HUES6 (cell line): ENCODE results near the gene NEURL2.

Experiments
- H3K27ac ChIP-seq: 2 replicates; pipeline ENCODE4 v1.7.0; 2013; ENCODE audit warnings: low read depth, mild to moderate bottlenecking, low read length, inconsistent platforms
- H3K27me3 ChIP-seq: 2 replicates; pipeline ENCODE4 v1.6.1; 2013; ENCODE audit warnings: low read length; ENCODE audit not compliant: control insufficient read depth, insufficient read depth
- H3K36me3 ChIP-seq: 2 replicates; pipeline ENCODE4 v1.6.1; 2013; ENCODE audit warnings: low read length; ENCODE audit not compliant: control insufficient read depth, insufficient read depth
- H3K4me1 ChIP-seq: 2 replicates; pipeline ENCODE4 v1.6.1; 2013; ENCODE audit warnings: low read length; ENCODE audit not compliant: control insufficient read depth, insufficient read depth
- H3K4me3 ChIP-seq: 2 replicates; pipeline ENCODE4 v1.5.1; 2013; ENCODE audit warnings: low read depth, low read length
- H3K9ac ChIP-seq: one replicate; pipeline ENCODE4 v1.6.1; 2013; ENCODE audit warnings: mild to moderate bottlenecking, low read length
- H3K9me3 ChIP-seq: 2 replicates; pipeline ENCODE4 v1.6.1; 2013; ENCODE audit warnings: low read depth, low read length; ENCODE audit not compliant: control insufficient read depth, insufficient read depth

NEURL2 gene

GRCh38 chr20:45890985-45891983 is at the start of gene NEURL2, which contains the start of gene CTSA:
Gene NEURL2, minus strand, starts transcription at chr20:45891208. Its CDS starts 217 bp downstream, at chr20:45890991.
Gene CTSA, plus strand, starts transcription at chr20:45891335. Its CDS starts 234 bp downstream, at chr20:45891569.
- peak within 1 kb of the TSS; percentile 30; the same call in 1 of the 2 replicates for H3K27ac ChIP-seq
- H3K9ac ChIP-seq: peak within 1 kb of the TSS; percentile 75
- no peaks in the 10 kb centered on the region for H3K4me1 ChIP-seq
- no peaks in the 10 kb centered on the region for H3K27me3 ChIP-seq
- H3K36me3 ChIP-seq: peaks cover 41% of the 10 kb centered on the region
- no peaks in the 10 kb centered on the region for H3K9me3 ChIP-seq
- peak within 1 kb of the TSS; percentile 83 for H3K4me3 ChIP-seq

GRCh38 chr20:45940469-45940868 is 49.5 kb upstream of the NEURL2 start:
- no peak overlapping the region for H3K27ac ChIP-seq
- H3K4me1 ChIP-seq: peaks cover 22% of the 10 kb centered on the region
- peaks cover 74% of the 10 kb centered on the region for H3K36me3 ChIP-seq
- H3K27me3 ChIP-seq: no peaks in the 10 kb centered on the region
- no peaks in the 10 kb centered on the region for H3K9me3 ChIP-seq
- no peak overlapping the region for H3K4me3 ChIP-seq
- H3K9ac ChIP-seq: no peak overlapping the region

GRCh38 chr20:45940053-45940452 is 49.0 kb upstream of the NEURL2 start:
- Histone ChIP-seq H3K27me3 (no peaks in the 10 kb centered on the region), H3K4me3 (no peak overlapping the region), H3K9me3 (no peaks in the 10 kb centered on the region), H3K9ac (no peak overlapping the region), H3K27ac (no peak overlapping the region), H3K36me3 (peaks cover 70% of the 10 kb centered on the region), H3K4me1 (peaks cover 22% of the 10 kb centered on the region)

GRCh38 chr20:45938727-45939438 is 47.9 kb upstream of the NEURL2 start:
- Histone ChIP-seq H3K27me3 (no peaks in the 10 kb centered on the region), H3K27ac (peak overlapping the region; percentile 69; the same call in 1 of the 2 replicates), H3K4me1 (peaks cover 22% of the 10 kb centered on the region), H3K9ac (peak overlapping the region; percentile 60), H3K36me3 (peaks cover 58% of the 10 kb centered on the region), H3K9me3 (no peaks in the 10 kb centered on the region), H3K4me3 (no peak overlapping the region; the same call in 1 of the 2 replicates)

GRCh38 chr20:45937765-45938164 is 46.8 kb upstream of the NEURL2 start:
- Histone ChIP-seq H3K9me3 (no peaks in the 10 kb centered on the region), H3K4me3 (no peak overlapping the region), H3K27ac (peak overlapping the region; percentile 63; the same call in 1 of the 2 replicates), H3K4me1 (peaks cover 28% of the 10 kb centered on the region), H3K36me3 (peaks cover 47% of the 10 kb centered on the region), H3K27me3 (no peaks in the 10 kb centered on the region), H3K9ac (peak overlapping the region; percentile 58)

DNA sequence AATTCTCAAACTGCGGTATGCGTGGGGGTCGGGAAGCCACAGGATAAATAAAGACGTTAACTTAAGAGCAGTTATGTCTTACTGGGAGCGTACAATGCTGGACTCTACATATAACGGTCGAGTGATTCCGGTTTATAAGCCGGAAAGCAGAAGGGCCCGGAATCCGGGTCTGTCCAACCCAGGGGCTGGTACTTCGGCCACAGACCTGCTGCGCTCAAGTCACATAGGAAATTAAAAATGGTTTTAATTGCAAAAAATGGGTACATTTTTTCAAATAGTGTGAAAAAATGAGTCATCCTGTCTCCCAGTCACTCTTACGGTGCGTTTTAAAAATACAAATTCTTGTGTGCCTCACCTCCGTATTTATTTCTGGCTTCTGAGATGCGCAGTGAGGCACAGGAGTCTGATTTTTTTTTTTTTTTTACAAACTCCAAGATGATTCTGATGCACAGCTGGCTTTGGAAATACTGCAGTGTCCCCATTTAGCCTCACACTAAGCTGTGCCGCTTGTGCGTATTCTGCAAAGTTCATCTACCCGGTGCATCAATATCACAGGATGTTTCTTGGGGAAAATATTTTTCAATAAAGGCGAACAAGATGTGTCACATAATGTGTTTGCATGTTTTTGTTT is 44.5 kb upstream of the NEURL2 start:
- Histone ChIP-seq H3K9me3 (no peaks in the 10 kb centered on the region), H3K27ac (no peak overlapping the region), H3K27me3 (no peaks in the 10 kb centered on the region), H3K4me3 (peak overlapping the region; percentile 83), H3K36me3 (peaks cover 34% of the 10 kb centered on the region), H3K9ac (peak overlapping the region; percentile 82), H3K4me1 (peaks cover 28% of the 10 kb centered on the region)

DNA sequence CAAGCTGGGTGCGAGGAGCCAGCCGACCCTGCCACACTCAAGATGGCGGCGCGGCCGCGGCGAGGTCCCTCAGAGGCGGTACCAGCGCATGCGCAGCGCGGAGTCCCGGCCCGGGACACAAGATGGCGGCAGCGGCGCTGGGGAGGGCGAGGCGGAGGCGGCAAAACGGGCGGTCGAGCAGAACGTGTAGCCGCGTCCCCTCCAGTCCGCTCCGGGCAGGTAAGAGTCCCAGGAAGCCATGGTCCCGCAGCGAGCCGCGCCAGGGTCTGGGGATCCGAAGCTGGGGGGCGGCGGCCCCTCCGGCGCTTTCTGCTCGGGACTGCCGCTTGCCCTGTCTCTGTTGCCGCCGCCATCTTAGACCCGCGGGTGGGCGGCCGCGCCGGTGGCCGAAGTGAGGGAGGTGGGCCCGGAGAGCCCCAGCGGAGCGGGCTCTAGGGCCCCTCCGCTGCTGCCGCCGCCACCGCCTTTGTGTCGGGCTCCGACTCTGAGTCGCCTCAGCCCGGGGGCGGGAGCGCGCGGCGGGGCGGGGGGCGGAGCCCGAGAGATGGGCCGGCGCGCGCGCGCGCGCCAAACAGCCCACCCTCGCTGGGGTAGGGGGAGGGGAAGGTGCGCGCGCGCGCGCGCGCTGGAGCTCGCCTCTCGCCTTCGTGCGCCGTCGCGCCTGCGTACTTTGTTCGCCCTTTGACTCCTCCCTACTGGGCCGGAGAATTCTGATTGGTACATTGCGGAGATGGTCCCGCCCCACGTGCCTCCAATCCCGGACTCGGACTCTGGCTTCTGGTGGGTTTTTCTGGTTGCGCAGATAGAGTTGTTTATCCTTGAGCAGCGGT is 43.8 kb upstream of the NEURL2 start, which contains the start of gene PCIF1:
Gene PCIF1 (plus strand): TSS at position 98 of the 830 bp plus-strand sequence. CDS start 4,317 bp downstream, outside the sequence.
- Histone ChIP-seq H3K4me3 (peak within 1 kb of the TSS; percentile 83), H3K4me1 (peaks cover 28% of the 10 kb centered on the region), H3K9ac (peak within 1 kb of the TSS; percentile 100), H3K27ac (peak within 1 kb of the TSS; percentile 100), H3K27me3 (no peaks in the 10 kb centered on the region), H3K36me3 (peaks cover 27% of the 10 kb centered on the region), H3K9me3 (no peaks in the 10 kb centered on the region)

GRCh38 chr20:45934046-45934585 is 43.1 kb upstream of the NEURL2 start:
- H3K27me3 ChIP-seq: no peaks in the 10 kb centered on the region
- peaks cover 20% of the 10 kb centered on the region for H3K36me3 ChIP-seq
- no peaks in the 10 kb centered on the region for H3K9me3 ChIP-seq
- peak overlapping the region; percentile 83 for H3K4me3 ChIP-seq
- peak overlapping the region; percentile 100 for H3K27ac ChIP-seq
- peak overlapping the region; percentile 100 for H3K9ac ChIP-seq
- H3K4me1 ChIP-seq: peaks cover 28% of the 10 kb centered on the region

DNA sequence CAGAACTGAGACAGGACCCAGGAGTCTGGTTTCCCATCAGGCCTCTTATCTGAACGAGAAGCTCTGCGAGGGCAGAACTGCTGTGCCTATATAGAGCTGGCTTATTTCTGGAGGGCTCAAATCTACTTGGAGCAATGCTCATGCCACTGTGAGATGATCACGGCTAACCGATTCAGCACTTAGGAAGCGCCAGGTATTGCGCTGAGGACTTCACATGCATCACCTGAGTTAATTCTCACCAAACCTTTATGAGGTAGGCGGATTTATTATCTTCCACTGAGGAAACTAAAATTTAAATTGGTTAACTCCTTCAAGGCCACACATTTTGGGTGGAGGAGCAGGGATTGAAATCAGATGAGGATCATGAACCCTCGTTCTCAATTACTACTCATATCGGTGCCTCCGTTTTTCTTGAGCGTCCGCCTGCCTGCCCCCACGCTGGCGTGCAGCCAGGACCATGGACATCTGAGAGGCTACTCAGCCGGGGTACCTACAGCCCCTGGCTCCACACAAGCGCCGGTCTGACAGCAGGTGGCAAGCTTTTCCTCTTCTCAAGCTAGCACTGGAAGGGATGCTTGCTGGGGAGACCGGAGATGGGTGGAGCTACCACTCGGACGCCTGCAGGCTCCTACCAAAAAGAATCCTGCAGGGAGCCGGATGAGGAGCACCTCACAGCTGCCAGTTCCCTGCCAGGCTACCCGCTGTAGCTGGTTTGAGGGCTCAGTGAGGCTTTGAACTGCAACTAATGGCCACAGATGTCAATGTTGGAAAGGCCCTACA is 42.4 kb upstream of the NEURL2 start:
- H3K4me1 ChIP-seq: peaks cover 26% of the 10 kb centered on the region
- H3K9ac ChIP-seq: peak overlapping the region; percentile 100
- H3K27me3 ChIP-seq: no peaks in the 10 kb centered on the region
- H3K4me3 ChIP-seq: peak overlapping the region; percentile 83
- H3K27ac ChIP-seq: peak overlapping the region; percentile 100
- H3K9me3 ChIP-seq: no peaks in the 10 kb centered on the region
- H3K36me3 ChIP-seq: peaks cover 15% of the 10 kb centered on the region
